Neural cell (in vitro differentiated cells): Measurements from ENCODE around the gene RBFOX2.

Source experiments
- CTCF ChIP-seq: fragments of 450-650 bp; IDR thresholded peaks from 2 replicates; pipeline ENCODE4 v1.5.1; 2014; ENCODE audit warnings: antibody characterized with exemption, mild to moderate bottlenecking, moderate library complexity; ENCODE audit not compliant: poor library complexity, severe bottlenecking
- EZH2 ChIP-seq: fragments of 200-600, 300-800 bp; shearing (Covaris generic), sonication (generic); IDR thresholded peaks from 2 replicates; pipeline ENCODE4 v1.6.1; 2014; ENCODE audit warnings: antibody characterized with exemption, low read length, borderline replicate concordance, mild to moderate bottlenecking; ENCODE audit not compliant: insufficient read depth, poor library complexity, severe bottlenecking
- MXI1 ChIP-seq: fragments of 450-650 bp; conservative IDR thresholded peaks from 2 replicates; pipeline ENCODE4 v1.6.1; 2014; ENCODE audit warnings: antibody characterized with exemption, mild to moderate bottlenecking; ENCODE audit not compliant: poor library complexity, severe bottlenecking
- POLR2AphosphoS5 ChIP-seq: IDR thresholded peaks from 2 replicates; pipeline ENCODE4 v1.6.1; 2012
- RAD21 ChIP-seq: fragments of 450-650 bp; conservative IDR thresholded peaks from 2 replicates; pipeline ENCODE4 v1.6.1; 2014; ENCODE audit warnings: antibody characterized with exemption, mild to moderate bottlenecking, moderate library complexity
- REST ChIP-seq: IDR thresholded peaks from 2 replicates; pipeline ENCODE4 v1.6.1; 2012; ENCODE audit warnings: borderline replicate concordance
- SMC3 ChIP-seq: fragments of 450-650 bp; conservative IDR thresholded peaks from 2 replicates; pipeline ENCODE4 v1.6.1; 2014; ENCODE audit warnings: antibody characterized with exemption, mild to moderate bottlenecking, moderate library complexity; ENCODE audit not compliant: poor library complexity

- TF ChIP-seq REST (no peak), CTCF (no peak), EZH2 (no peak), SMC3 (no peak), RAD21 (no peak), POLR2AphosphoS5 (no peak), MXI1 (no peak)
These were observed 229.5 kb downstream of the RBFOX2 start for GRCh38 chr22:35799150-35799549.
